Neural progenitor cell (in vitro differentiated cells): ENCODE data around the gene BCORL1. TPM values are rescaled to one million over a fixed set of nuclear protein-coding genes. Genes with fewer than 3 reads are reported as not detected.

Experiments
- DNase-seq: peaks from one replicate; pipeline ENCODE4 v3.0.0-alpha.2; 2016; ENCODE audit warnings: low spot score
- H2AFZ ChIP-seq: fragments of 200-600 bp; sonication (generic); replicated peaks from 2 replicates; pipeline ENCODE4 v1.6.1; 2016; ENCODE audit warnings: antibody characterized with exemption
- H3F3A ChIP-seq: fragments of 200-600 bp; sonication (generic); 2 replicates; pipeline ENCODE4 v1.6.1; 2016; ENCODE audit warnings: antibody characterized with exemption, low read depth
- H3K27ac ChIP-seq: fragments of 200-600 bp; sonication (generic); 2 replicates; pipeline ENCODE4 v1.5.1; 2016; ENCODE audit warnings: mild to moderate bottlenecking
- H3K27me3 ChIP-seq: fragments of 200-600 bp; sonication (generic); 2 replicates; pipeline ENCODE4 v1.6.1; 2016; ENCODE audit warnings: mild to moderate bottlenecking, moderate library complexity
- H3K36me3 ChIP-seq: fragments of 200-600 bp; sonication (generic); 2 replicates; pipeline ENCODE4 v1.5.1; 2016
- H3K4me1 ChIP-seq: fragments of 200-600 bp; sonication (generic); 2 replicates; pipeline ENCODE4 v1.6.1; 2016; ENCODE audit warnings: mixed run types
- H3K4me2 ChIP-seq: fragments of 200-600 bp; sonication (generic); 2 replicates; pipeline ENCODE4 v1.6.1; 2016
- H3K4me3 ChIP-seq: fragments of 200-600 bp; sonication (generic); 2 replicates; pipeline ENCODE4 v1.5.1; 2016
- H3K79me2 ChIP-seq: fragments of 200-600 bp; sonication (generic); 2 replicates; pipeline ENCODE4 v1.6.1; 2016; ENCODE audit warnings: low read depth
- H3K9ac ChIP-seq: fragments of 200-600 bp; sonication (generic); 2 replicates; pipeline ENCODE4 v1.6.1; 2016
- H3K9me3 ChIP-seq: fragments of 200-600 bp; sonication (generic); 2 replicates; pipeline ENCODE4 v1.5.1; 2016; ENCODE audit warnings: low read depth
- H4K20me1 ChIP-seq: fragments of 200-600 bp; sonication (generic); 2 replicates; pipeline ENCODE4 v1.6.1; 2016; ENCODE audit warnings: low read depth
- H3K27ac Mint-ChIP-seq: 3 replicates; pipeline ENCODE4 v1.8.0; 2021; ENCODE audit warnings: mixed read lengths
- H3K27me3 Mint-ChIP-seq: 2 replicates; pipeline ENCODE4 v1.8.0; 2022; ENCODE audit warnings: low read depth, mild to moderate bottlenecking, inconsistent platforms, moderate library complexity, mixed read lengths; ENCODE audit not compliant: insufficient read depth
- H3K36me3 Mint-ChIP-seq: 3 replicates; pipeline ENCODE4 v1.8.0; 2021; ENCODE audit warnings: mixed read lengths
- H3K4me1 Mint-ChIP-seq: 3 replicates; pipeline ENCODE4 v1.8.0; 2021; ENCODE audit warnings: mixed read lengths
- H3K4me3 Mint-ChIP-seq: 3 replicates; pipeline ENCODE4 v1.8.0; 2021; ENCODE audit warnings: mild to moderate bottlenecking, moderate library complexity, mixed read lengths
- H3K9me3 Mint-ChIP-seq: 3 replicates; pipeline ENCODE4 v1.8.0; 2020; ENCODE audit warnings: mixed read lengths
- CTCF ChIP-seq: fragments of 200-600 bp; sonication (generic); IDR thresholded peaks from 2 replicates; pipeline ENCODE4 v1.5.1; 2017; ENCODE audit warnings: antibody characterized with exemption, mild to moderate bottlenecking
- EZH2 ChIP-seq: fragments of 200-600 bp; sonication (generic); IDR thresholded peaks from 2 replicates; pipeline ENCODE4 v1.6.1; 2017; ENCODE audit warnings: antibody characterized with exemption, mild to moderate bottlenecking, moderate library complexity
- EZH2phosphoT487 ChIP-seq: fragments of 200-600 bp; sonication (generic); IDR thresholded peaks from 2 replicates; pipeline ENCODE4 v1.6.1; 2017; ENCODE audit warnings: antibody characterized with exemption
- total RNA-seq: library from RNA; depleted of rRNA; stranded (reverse); fragments of >200 nt; gene quantifications from 2 replicates; pipeline ENCODE4 v1.2.3, GENCODE V29; 2015; ENCODE audit warnings: low replicate concordance

Gene BCORL1
- total RNA-seq, 1 donor from 2014 or later = 5.1 TPM

- no peaks in the 10 kb centered on the region for H3F3A ChIP-seq
Observed at GRCh38 chrX:130072345-130072740, 89.9 kb downstream of the BCORL1 start.

GRCh38 chrX:130075777-130076176 lies 93.3 kb downstream of the BCORL1 start:
- Histone ChIP-seq H3K4me3 (no peak overlapping the region), H3K27me3 (no peaks in the 10 kb centered on the region), H2AFZ (no peak overlapping the region), H3F3A (no peaks in the 10 kb centered on the region), H3K9ac (no peak overlapping the region), H3K27ac (no peak overlapping the region), H3K4me1 (no peaks in the 10 kb centered on the region), H3K9me3 (no peaks in the 10 kb centered on the region), H4K20me1 (no peaks in the 10 kb centered on the region), H3K4me2 (no peak overlapping the region), H3K36me3 (no peaks in the 10 kb centered on the region), H3K79me2 (no peaks in the 10 kb centered on the region)
- H3K27ac Mint-ChIP-seq = no peak overlapping the region
- H3K27me3 Mint-ChIP-seq = peaks cover 6% of the 10 kb centered on the region
- peaks cover 4% of the 10 kb centered on the region for H3K4me1 Mint-ChIP-seq
- no peak for DNase-seq
- H3K36me3 Mint-ChIP-seq = peaks cover 2% of the 10 kb centered on the region
- H3K4me3 Mint-ChIP-seq = no peak overlapping the region
- no peak for TF ChIP-seq EZH2phosphoT487
- H3K9me3 Mint-ChIP-seq = peaks cover 2% of the 10 kb centered on the region

More at GRCh38 chrX:130072345-130072740, 89.9 kb downstream of the BCORL1 start:
- Histone ChIP-seq H3K36me3 (no peaks in the 10 kb centered on the region), H3K27me3 (no peaks in the 10 kb centered on the region), H3K4me1 (no peaks in the 10 kb centered on the region), H3K9me3 (no peaks in the 10 kb centered on the region), H3K4me2 (no peak overlapping the region), H3K27ac (no peak overlapping the region), H4K20me1 (no peaks in the 10 kb centered on the region), H3K9ac (no peak overlapping the region), H2AFZ (no peak overlapping the region), H3K79me2 (no peaks in the 10 kb centered on the region), H3K4me3 (no peak overlapping the region)
- peaks cover 2% of the 10 kb centered on the region for H3K36me3 Mint-ChIP-seq
- peaks cover 2% of the 10 kb centered on the region for H3K9me3 Mint-ChIP-seq
- no peaks in the 10 kb centered on the region for H3K4me1 Mint-ChIP-seq
- H3K27ac Mint-ChIP-seq = peak overlapping the region; percentile 7
- H3K27me3 Mint-ChIP-seq = peaks cover 6% of the 10 kb centered on the region
- TF ChIP-seq EZH2 (no peak), EZH2phosphoT487 (no peak), CTCF (no peak)
- H3K4me3 Mint-ChIP-seq = no peak overlapping the region
- DNase-seq = no peak

GRCh38 chrX:130079824-130080406 lies 97.5 kb downstream of the BCORL1 start:
- H3K9me3 Mint-ChIP-seq = no peaks in the 10 kb centered on the region
- H3K27ac ChIP-seq = no peak overlapping the region
- no peak overlapping the region for H3K27ac Mint-ChIP-seq
- no peaks in the 10 kb centered on the region for H3K4me1 ChIP-seq
- H4K20me1 ChIP-seq = no peaks in the 10 kb centered on the region
- H3F3A ChIP-seq = no peaks in the 10 kb centered on the region
- peaks cover 8% of the 10 kb centered on the region for H3K27me3 Mint-ChIP-seq
- H3K79me2 ChIP-seq = no peaks in the 10 kb centered on the region
- H2AFZ ChIP-seq = no peak overlapping the region
- no peak overlapping the region for H3K4me2 ChIP-seq
- H3K9ac ChIP-seq = no peak overlapping the region
- H3K9me3 ChIP-seq = no peaks in the 10 kb centered on the region
- H3K4me3 ChIP-seq = no peak overlapping the region
- no peaks in the 10 kb centered on the region for H3K27me3 ChIP-seq
- TF ChIP-seq EZH2 = no peak
- TF ChIP-seq CTCF = peak; percentile 75
- H3K4me1 Mint-ChIP-seq = peaks cover 29% of the 10 kb centered on the region
- DNase-seq = peak; percentile 76
- no peak overlapping the region for H3K4me3 Mint-ChIP-seq
- no peaks in the 10 kb centered on the region for H3K36me3 ChIP-seq
- no peaks in the 10 kb centered on the region for H3K36me3 Mint-ChIP-seq

GRCh38 chrX:130080791-130081367 lies 98.4 kb downstream of the BCORL1 start:
- Histone ChIP-seq H3K27me3 (no peaks in the 10 kb centered on the region), H3K9me3 (no peaks in the 10 kb centered on the region), H3K36me3 (no peaks in the 10 kb centered on the region), H2AFZ (no peak overlapping the region), H3K79me2 (no peaks in the 10 kb centered on the region), H4K20me1 (no peaks in the 10 kb centered on the region), H3K27ac (no peak overlapping the region), H3K9ac (no peak overlapping the region), H3F3A (no peaks in the 10 kb centered on the region), H3K4me1 (no peaks in the 10 kb centered on the region), H3K4me2 (no peak overlapping the region), H3K4me3 (no peak overlapping the region)
- peaks cover 8% of the 10 kb centered on the region for H3K27me3 Mint-ChIP-seq
- H3K4me3 Mint-ChIP-seq = no peak overlapping the region
- H3K27ac Mint-ChIP-seq = no peak overlapping the region
- TF ChIP-seq EZH2 (no peak), CTCF (no peak)
- peaks cover 34% of the 10 kb centered on the region for H3K4me1 Mint-ChIP-seq
- no peak for DNase-seq
- no peaks in the 10 kb centered on the region for H3K9me3 Mint-ChIP-seq
- no peaks in the 10 kb centered on the region for H3K36me3 Mint-ChIP-seq
